NCI-H2081 treated with DMSO at 0.1 percent for 48 hours (cell line): ENCODE data around the gene AKAP11.

ENCODE experiments used
- DNase-seq: peaks from one replicate; lab custom pipeline; 2025; lab: John Stamatoyannopoulos, UW

AKAP11 gene

DNA sequence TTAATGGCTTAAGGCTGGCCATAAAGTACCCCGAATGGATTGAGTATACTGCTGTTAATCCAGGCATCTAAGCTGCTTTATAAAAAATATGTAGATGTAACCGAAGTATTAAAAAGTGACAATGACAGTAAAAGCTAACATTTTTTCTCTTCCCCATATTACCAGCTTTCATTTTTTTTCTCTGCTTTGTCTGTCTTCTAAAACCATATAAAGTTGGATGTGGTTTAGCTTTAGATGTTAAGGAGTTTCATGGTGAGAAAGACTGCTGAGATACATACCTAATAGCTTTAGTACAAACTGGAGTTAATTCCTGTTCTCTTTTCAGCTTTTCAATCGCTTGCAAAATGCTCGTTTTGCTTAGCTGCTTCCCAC, 838 bp downstream of the AKAP11 start:
- DNase-seq, result no peak

DNA sequence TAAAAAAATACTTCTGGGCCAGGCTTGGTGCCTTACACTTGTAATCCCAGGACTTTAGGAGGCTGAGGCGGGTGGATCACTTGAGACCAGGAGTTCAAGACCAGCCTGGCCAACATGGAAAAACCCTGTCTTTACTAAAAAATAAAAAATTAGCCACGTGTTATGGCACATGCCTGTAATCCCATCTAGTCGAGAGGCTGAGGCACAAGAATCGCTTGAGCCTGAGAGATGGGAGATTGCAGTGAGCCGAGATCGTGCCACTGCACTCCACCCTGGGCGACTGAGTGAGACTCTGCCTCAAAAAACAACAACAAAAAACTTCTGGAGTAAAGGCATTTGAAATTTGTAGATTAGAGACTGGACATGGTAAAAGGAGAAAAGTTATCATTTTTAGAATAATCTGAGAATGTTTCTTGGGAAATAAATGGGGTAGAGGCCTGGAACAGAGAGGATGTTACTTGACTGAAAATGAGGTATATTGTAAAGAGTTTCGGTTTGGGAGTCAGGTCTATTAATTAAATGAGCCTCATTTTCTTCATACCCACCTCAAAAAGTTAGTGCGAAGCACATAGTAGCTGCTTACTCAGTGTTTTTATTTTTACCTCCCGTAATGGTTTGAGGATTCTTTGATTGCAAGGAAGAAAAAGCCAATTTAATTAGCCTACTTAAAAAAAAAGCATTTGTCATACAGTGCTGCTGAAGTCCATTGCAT, 2.6 kb downstream of the AKAP11 start:
- DNase-seq, result no peak

- no peak for DNase-seq
Measured at GRCh38 chr13:42275098-42275471, 3.1 kb downstream of the AKAP11 start.

GRCh38 chr13:42275506-42275905, 3.6 kb downstream of the AKAP11 start:
- DNase-seq, result no peak

DNA sequence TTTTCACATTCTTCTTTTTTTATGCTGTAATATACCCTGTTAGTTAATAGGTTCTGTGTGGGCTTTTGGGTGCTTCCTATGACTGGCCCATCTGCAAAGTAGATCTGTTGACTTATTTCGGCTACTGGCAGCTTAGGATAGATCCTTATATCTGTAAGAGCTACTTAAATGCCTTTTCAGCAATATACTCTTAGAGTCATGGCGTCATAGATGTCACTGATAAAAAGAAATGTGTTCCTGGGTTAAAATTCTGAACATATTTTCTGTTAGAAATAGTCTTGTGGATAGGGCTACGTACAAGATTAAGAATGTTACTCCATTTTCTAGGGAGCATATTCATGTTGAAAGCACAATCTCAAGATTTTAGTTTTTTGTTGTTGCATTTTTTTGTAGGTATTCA, 4.7 kb downstream of the AKAP11 start:
- no peak for DNase-seq

- DNase-seq, result no peak
Measured at GRCh38 chr13:42277618-42278276, 5.8 kb downstream of the AKAP11 start.

- no peak for DNase-seq
Measured at GRCh38 chr13:42279080-42279479, 7.1 kb downstream of the AKAP11 start.

GRCh38 chr13:42279986-42280385, 8.0 kb downstream of the AKAP11 start:
- no peak for DNase-seq

DNA sequence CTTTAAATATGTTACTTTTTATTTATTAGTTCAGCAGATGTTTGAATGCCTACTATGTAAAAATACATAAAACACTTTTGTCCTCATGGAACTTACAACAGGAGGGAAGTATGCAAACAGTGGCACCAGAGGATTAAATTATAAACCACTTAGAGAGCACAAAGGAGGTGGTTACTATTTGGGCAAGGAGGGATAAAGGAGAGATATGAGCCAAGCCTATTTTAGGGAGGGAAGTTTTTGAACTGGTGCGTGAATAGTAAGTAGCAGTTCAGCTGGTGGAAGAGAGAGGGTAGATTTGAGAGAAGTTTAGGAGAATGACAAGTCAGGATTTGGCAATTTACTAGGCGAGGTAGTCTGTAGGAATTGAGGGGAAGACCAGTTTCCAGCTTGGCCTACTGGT, 8.6 kb downstream of the AKAP11 start:
- DNase-seq, result no peak

GRCh38 chr13:42283574-42283973, 11.6 kb downstream of the AKAP11 start:
- DNase-seq, result peak; percentile 20

GRCh38 chr13:42284068-42284467, 12.1 kb downstream of the AKAP11 start:
- no peak for DNase-seq

DNA sequence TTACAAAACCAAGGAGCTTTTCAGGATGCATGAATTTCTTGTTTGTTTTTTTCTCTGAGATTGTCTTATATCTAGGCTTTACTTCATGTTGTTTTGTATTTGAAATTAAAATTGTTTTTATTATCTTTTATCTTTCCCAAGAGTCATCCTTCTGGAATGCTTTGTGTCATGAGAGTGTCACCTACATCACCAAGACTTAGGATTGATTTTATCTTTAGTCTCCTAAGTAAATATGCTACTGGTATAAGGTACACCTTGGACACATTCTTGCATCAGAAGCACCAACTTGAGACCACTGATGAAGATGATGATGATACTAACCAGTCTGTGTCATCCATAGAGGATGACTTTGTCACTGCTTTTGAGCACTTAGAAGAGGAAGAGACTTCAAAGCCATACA, 26.4 kb downstream of the AKAP11 start:
- DNase-seq, result no peak

DNA sequence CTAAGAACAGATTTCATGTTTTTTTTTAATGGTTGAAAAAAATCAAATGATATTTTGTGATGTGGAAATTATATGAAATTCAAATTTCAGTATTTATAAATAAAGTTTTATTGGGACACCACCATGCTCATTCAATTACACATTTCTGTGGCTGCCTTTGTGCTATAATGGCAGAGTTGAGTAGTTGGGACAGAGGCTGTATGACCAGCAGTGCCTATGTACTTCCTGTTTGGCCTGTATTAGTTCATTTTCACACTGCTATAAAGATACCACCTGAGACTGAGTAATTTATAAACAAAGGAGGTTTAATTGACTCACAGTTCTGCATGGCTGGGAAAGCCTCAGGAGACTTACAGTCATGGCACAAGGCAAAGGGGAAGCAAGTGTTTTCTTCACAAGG, 33.6 kb downstream of the AKAP11 start:
- DNase-seq, result no peak

DNA sequence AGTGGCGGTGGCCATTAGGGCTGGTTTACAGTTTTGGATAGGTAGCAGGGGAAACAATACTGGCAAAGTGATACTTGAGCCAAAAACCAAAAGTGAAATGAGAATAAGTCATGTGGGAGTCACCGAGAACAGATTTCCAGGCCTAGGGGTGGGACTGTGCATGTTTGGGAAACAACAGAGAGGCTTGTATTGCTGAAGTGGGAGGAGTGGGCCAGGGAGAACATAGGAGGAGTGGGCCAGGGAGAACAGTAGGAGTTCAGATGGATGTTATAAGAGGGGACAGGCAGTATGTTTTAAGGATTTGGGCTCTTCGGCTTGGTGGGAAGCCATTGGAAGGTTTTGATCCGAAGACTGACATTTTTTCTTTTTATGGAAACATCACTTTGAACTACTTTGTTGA, 35.5 kb downstream of the AKAP11 start:
- no peak for DNase-seq

DNA sequence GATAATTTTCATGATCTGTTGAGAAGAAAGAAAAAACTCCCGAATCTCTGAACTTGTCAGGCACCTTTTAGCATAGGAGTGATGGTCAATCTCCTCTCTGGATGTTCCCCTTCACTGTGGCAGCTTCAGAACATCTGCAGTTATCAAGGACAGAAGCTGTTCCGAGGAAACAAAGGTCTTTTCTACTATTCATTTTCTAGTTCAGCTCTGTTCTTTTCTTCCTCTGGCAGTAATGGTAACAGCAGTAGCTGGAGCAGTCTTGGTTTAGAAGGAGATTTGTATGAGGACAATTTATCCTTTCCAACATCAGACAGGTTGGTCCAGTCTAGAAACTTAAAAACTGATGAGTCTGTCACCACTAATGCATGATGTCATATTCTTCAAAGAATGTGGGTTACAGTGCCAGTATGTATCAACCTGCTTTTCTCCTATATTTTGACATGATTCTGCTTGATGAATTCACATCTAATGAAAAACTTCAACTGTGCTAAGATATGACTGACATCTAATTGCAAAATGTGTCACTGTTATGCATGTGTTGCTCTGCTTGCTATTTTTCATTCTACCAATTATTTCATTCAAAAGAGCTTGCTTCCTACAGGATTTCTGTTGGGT, 41.0 kb downstream of the AKAP11 start:
- DNase-seq, result no peak

- DNase-seq, result no peak
Measured at GRCh38 chr13:42318570-42318969, 46.6 kb downstream of the AKAP11 start.

DNA sequence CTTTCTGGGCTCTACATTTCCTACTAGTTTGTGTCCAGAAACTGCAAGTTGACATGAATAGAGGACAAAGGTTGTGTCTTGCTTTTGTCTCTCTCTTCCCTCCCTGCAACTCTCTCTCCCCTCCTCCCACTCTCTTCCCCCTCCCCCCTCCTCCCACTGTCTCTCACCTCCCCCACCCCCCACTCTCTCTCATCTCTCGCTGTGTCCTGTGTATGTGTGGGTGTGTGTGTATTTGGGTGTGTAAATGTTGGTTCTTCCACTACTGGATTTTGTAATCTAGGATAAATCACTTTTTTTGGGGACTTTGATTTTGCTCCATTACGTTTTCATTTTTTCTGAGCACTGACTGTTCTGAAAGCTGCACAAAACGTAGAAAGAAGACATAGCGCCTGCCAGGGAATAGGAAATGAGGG, 48.4 kb downstream of the AKAP11 start:
- no peak for DNase-seq

GRCh38 chr13:42322806-42323205, 50.9 kb downstream of the AKAP11 start:
- DNase-seq, result no peak

DNA sequence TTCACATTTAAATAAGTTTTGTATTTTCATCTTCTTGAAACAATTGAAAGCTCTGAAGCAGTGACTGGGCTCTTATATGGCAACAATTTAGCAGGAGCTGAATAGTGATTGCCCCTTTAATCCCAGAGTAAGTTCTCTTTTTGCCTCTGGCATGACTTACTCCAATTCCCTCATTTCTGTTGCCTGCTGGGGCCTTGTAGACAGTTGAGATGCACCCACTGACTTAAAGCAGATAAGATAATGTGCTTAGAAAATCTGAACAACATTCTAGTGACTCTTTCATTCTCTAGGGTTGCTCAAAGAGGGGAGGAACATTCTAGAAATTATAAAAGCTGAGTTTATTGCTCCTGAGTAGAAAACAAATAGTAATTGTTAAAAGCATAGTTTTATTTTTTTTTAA, 52.8 kb downstream of the AKAP11 start:
- no peak for DNase-seq

GRCh38 chr13:42327725-42328124, 55.8 kb downstream of the AKAP11 start:
- DNase-seq, result no peak

- DNase-seq, result no peak
Measured at GRCh38 chr13:42328672-42329071, 56.7 kb downstream of the AKAP11 start.

DNA sequence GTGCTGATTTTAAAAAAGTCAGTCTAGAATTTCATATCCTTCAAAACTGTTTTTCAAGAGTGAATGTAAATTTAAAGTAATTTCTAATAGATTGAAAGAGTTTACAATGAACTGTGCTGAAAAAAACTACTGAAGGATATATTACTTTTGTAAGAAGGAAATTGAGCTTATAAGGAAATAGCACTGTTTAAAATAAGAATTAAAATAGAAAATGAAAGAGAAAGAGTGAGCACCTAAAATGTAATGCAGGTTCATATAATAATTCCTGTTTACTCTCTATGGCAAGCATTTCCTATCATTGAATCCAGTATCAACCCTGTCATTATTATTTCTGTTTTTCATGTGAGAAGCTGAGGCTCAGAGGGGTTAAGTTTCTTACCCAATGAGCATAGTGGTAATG, 57.3 kb downstream of the AKAP11 start:
- no peak for DNase-seq

DNA sequence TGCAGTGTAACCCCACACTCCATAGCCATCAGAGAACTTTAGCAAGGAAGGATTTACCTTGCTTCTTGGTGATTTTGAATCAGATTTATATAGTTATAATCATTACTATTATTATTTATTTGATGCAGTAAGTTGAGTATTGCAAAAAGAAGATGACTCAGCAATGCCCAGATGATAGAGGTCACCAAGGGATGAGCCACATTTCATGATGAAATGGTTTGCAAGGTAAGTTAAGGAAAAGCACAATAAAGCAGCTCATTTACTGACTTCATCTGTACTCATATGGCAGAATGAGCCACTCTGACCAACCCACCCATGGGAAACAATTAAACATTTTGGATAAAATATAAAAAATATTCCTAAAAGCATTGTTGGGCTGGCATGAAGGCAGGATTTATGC, 59.1 kb downstream of the AKAP11 start:
- DNase-seq, result no peak
